Upper lobe of left lung (tissue), 4 donors: ENCODE data around the gene CADPS.

Experiments used
- CTCF ChIP-seq, 6 experiments: fragments of 450-650 bp in 4 of 6; fragments of 200-600 bp in 2 of 6; sonication (generic) in 2 of 6; IDR thresholded peaks; one replicate each; pipeline ENCODE4 v1.5.1; 2016 to 2019; ENCODE audit warnings: antibody characterized with exemption in 6 of 6
- POLR2AphosphoS5 ChIP-seq, 2 donors: sonication (generic); formaldehyde crosslinking; IDR thresholded peaks; one replicate each; pipeline ENCODE4 v1.5.1; 2017; ENCODE audit warnings: antibody characterized with exemption in 2 of 2

DNA sequence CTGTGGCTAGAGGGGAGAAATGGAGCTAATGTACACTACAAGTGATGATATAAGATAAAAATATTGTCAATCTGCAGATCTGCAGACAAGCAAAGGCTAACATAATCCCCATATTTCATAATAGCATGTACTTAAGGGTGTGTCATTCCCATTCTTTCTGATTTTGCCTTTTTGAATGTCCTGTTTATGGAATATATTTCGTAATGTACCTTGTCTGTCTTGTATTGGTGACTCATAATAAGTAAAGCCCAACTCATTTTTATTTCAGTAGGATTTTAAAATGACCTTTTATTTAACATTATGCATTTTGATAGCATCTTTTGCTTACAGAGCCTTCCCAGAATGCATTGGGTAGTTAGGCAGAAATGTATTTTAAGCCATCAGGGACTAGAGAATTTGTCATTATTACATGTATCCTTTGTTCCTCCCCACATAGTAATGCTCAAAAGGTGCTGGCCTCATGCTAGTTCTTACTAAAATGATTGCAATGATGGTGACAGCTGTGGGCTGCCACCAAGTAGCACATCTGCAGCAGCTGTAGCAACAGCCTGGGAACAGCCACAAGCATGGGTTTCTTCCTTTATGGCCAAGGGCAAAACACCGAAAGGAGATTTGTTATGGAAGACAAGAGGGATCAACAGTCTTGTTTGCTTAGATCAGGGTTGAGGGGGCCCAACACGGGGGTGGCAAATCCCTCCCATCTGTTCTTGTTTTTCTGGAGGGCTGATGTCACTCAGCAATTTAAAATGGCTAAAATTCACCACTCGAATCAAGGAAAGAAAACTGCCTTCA is 188.5 kb downstream of the CADPS start:
- no peak for TF ChIP-seq CTCF (IDR thresholded peaks at IDR 0.05)
- no peak for TF ChIP-seq POLR2AphosphoS5 (IDR thresholded peaks at IDR 0.05)
